SK-N-SH (cell line): ENCODE results near the gene LRRC8D. TPM values are rescaled to one million over a fixed set of nuclear protein-coding genes. Genes with fewer than 3 reads are reported as not detected.

Source experiments
- CTCF ChIA-PET: fragments of 300-600, 350-600 bp; formaldehyde crosslinking; extraction: SDS; loops from one replicate; lab custom pipeline; 2021; lab: Yijun Ruan, JAX
- POLR2A ChIA-PET: fragments of 350-600 bp; sonication (Branson Sonifier 250); formaldehyde crosslinking; extraction: SDS; loops from one replicate; lab custom pipeline; 2020; ENCODE audit warnings: antibody characterized with exemption, inconsistent platforms; lab: Yijun Ruan, JAX
- DNase-seq: peaks from one replicate; pipeline ENCODE4 v3.0.0; 2012
- H2AFZ ChIP-seq: fragments of 200-600 bp; sonication (generic); 2 replicates; pipeline ENCODE4 v1.8.1; 2016; ENCODE audit warnings: antibody characterized with exemption, mild to moderate bottlenecking, low read depth
- H3F3A ChIP-seq: fragments of 200-600 bp; sonication (generic); replicated peaks from 2 replicates; pipeline ENCODE3; 2016; ENCODE audit warnings: antibody characterized with exemption, mild to moderate bottlenecking; ENCODE audit not compliant: insufficient read depth
- H3K27ac ChIP-seq, 2 experiments: fragments of 200-500 bp in 1 of 2; fragments of 200-600 bp in 1 of 2; sonication (Bioruptor generic) in 1 of 2; sonication (generic), shearing (Covaris generic) in 1 of 2; 2 replicates each; pipeline versions ENCODE4 v1.5.1 to v1.6.1; 2014 to 2016; ENCODE audit warnings: low read depth in 2 of 2, inconsistent platforms in 1 of 2, low read length in 1 of 2, mild to moderate bottlenecking in 1 of 2, mixed read lengths in 1 of 2
- H3K27me3 ChIP-seq: fragments of 200-600 bp; sonication (generic), shearing (Covaris generic); 2 replicates; pipeline ENCODE4 v1.6.1; 2016; ENCODE audit warnings: mixed run types; ENCODE audit not compliant: insufficient read depth
- H3K36me3 ChIP-seq, 2 experiments: fragments of 200-500 bp in 1 of 2; fragments of 200-600 bp in 1 of 2; sonication (Bioruptor generic) in 1 of 2; sonication (generic) in 1 of 2; replicated peaks in 1 of 2; 2 replicates each; pipeline versions ENCODE3 to v1.5.1; 2014 to 2016; ENCODE audit warnings: low read length in 1 of 2, mild to moderate bottlenecking in 1 of 2; ENCODE audit not compliant: insufficient read depth in 2 of 2, control insufficient read depth in 1 of 2
- H3K4me1 ChIP-seq, 2 experiments: fragments of 200-500 bp in 1 of 2; fragments of 200-600 bp in 1 of 2; sonication (Bioruptor generic) in 1 of 2; sonication (generic), shearing (Covaris generic) in 1 of 2; 2 replicates each; pipeline versions ENCODE4 v1.5.1 to v1.6.1; 2014 to 2016; ENCODE audit warnings: low read depth in 1 of 2, low read length in 1 of 2, mixed run types in 1 of 2; ENCODE audit not compliant: insufficient read depth in 2 of 2, control insufficient read depth in 1 of 2
- H3K4me2 ChIP-seq: fragments of 200-600 bp; sonication (generic), shearing (Covaris generic); 2 replicates; pipeline ENCODE4 v1.6.1; 2017; ENCODE audit warnings: mixed run types
- H3K4me3 ChIP-seq, 2 experiments: fragments of 200-500 bp in 1 of 2; fragments of 200-600 bp in 1 of 2; sonication (Bioruptor generic) in 1 of 2; sonication (generic), shearing (Covaris generic) in 1 of 2; 2 replicates each; pipeline versions ENCODE4 v1.5.1 to v1.8.1; 2014 to 2016; ENCODE audit warnings: low read depth in 2 of 2, inconsistent platforms in 1 of 2, low read length in 1 of 2, mild to moderate bottlenecking in 1 of 2, mixed read lengths in 1 of 2, moderate library complexity in 1 of 2
- H3K79me2 ChIP-seq: fragments of 200-600 bp; sonication (generic); 2 replicates; pipeline ENCODE4 v1.8.1; 2017; ENCODE audit warnings: mild to moderate bottlenecking; ENCODE audit not compliant: insufficient read depth
- H3K9ac ChIP-seq: fragments of 200-600 bp; sonication (generic); 2 replicates; pipeline ENCODE4 v1.6.1; 2017; ENCODE audit warnings: mixed run types
- H3K9me2 ChIP-seq: fragments of 200-600 bp; sonication (generic); 2 replicates; pipeline ENCODE4 v1.6.1; 2017; ENCODE audit warnings: mixed run types
- H3K9me3 ChIP-seq: fragments of 200-600 bp; sonication (generic); 2 replicates; pipeline ENCODE4 v1.6.1; 2017; ENCODE audit warnings: mixed run types, mild to moderate bottlenecking, moderate library complexity
- H4K20me1 ChIP-seq: fragments of 200-600 bp; sonication (generic); 2 replicates; pipeline ENCODE4 v1.6.1; 2017; ENCODE audit warnings: mild to moderate bottlenecking, mixed run types; ENCODE audit not compliant: insufficient read depth
- CHD2 ChIP-seq: fragments of 150-350 bp; IDR thresholded peaks from 2 replicates; pipeline ENCODE4 v1.6.1; 2018; ENCODE audit warnings: low read length; ENCODE audit not compliant: partially characterized antibody
- ELF1 ChIP-seq: IDR thresholded peaks from 2 replicates; pipeline ENCODE4 v1.4.0; 2012
- EP300 ChIP-seq, 2 experiments: IDR thresholded peaks; 2 replicates each; pipeline versions ENCODE4 v1.4.0 to v1.6.1; 2012; ENCODE audit warnings: borderline replicate concordance in 1 of 2, low read depth in 1 of 2, low read length in 1 of 2
- FOSL2 ChIP-seq: IDR thresholded peaks from 2 replicates; pipeline ENCODE4 v1.4.0; 2012; ENCODE audit warnings: low read depth, mild to moderate bottlenecking, moderate library complexity, borderline replicate concordance
- GABPA ChIP-seq: IDR thresholded peaks from 2 replicates; pipeline ENCODE4 v1.4.0; 2012; ENCODE audit warnings: low read depth, mild to moderate bottlenecking
- GATA2 ChIP-seq: sonication (generic); formaldehyde crosslinking; IDR thresholded peaks from 2 replicates; pipeline ENCODE4 v1.5.0; 2020; ENCODE audit warnings: mild to moderate bottlenecking, missing genetic modification reagents
- MEF2A ChIP-seq: IDR thresholded peaks from 2 replicates; pipeline ENCODE4 v1.4.0; 2012; ENCODE audit warnings: low read depth, borderline replicate concordance
- MXI1 ChIP-seq: IDR thresholded peaks from 2 replicates; pipeline ENCODE4 v1.6.1; 2012; ENCODE audit warnings: mild to moderate bottlenecking, low read depth, low read length, improper control_type of control experiment
- POLR2AphosphoS5 ChIP-seq: IDR thresholded peaks from 2 replicates; pipeline ENCODE4 v1.6.1; 2012; ENCODE audit warnings: low read depth, low read length
- RAD21 ChIP-seq: IDR thresholded peaks from 2 replicates; pipeline ENCODE4 v1.6.1; 2012; ENCODE audit warnings: mild to moderate bottlenecking, low read length
- RCOR1 ChIP-seq: fragments of 150-350 bp; IDR thresholded peaks from 2 replicates; pipeline ENCODE4 v1.6.1; 2017; ENCODE audit warnings: antibody characterized with exemption, low read length
- TAF1 ChIP-seq: IDR thresholded peaks from 2 replicates; pipeline ENCODE4 v1.6.1; 2012; ENCODE audit warnings: low read depth, mild to moderate bottlenecking, low read length, moderate library complexity, borderline replicate concordance
- TCF12 ChIP-seq: IDR thresholded peaks from 2 replicates; pipeline ENCODE4 v1.4.0; 2012
- YY1 ChIP-seq: IDR thresholded peaks from 2 replicates; pipeline ENCODE4 v1.4.0; 2012; ENCODE audit warnings: low read depth, mild to moderate bottlenecking
- WGBS: methylation state at CpG from one replicate; pipeline ENCODE4 v1.1.6; 2017; ENCODE audit warnings: low lambda C conversion rate; 5-methylcytosine and 5-hydroxymethylcytosine counted together
- polyA plus RNA-seq, 3 experiments: library from polyadenylated mRNA; depleted of rRNA; stranded (reverse); fragments of >200 nt; gene quantifications; 2 replicates each; pipeline ENCODE4 v1.2.3, GENCODE V29; 2012
- TF ChIP-seq, protein P1 (sequence below): IDR thresholded peaks from 2 replicates; pipeline ENCODE4; 2012
- TF ChIP-seq, protein P2 (sequence below): IDR thresholded peaks from 2 replicates; pipeline ENCODE4 v1.4.0; 2012; ENCODE audit warnings: low read depth
- TF ChIP-seq, protein P3 (sequence below): IDR thresholded peaks from 2 replicates; pipeline ENCODE4 v1.6.1; 2012; ENCODE audit warnings: mild to moderate bottlenecking, low read depth, low read length, moderate library complexity
- TF ChIP-seq, protein P4 (sequence below): IDR thresholded peaks from 2 replicates; pipeline ENCODE4 v1.4.0; 2012; ENCODE audit warnings: low read depth, borderline replicate concordance
- TF ChIP-seq, protein P5 (sequence below): fragments of 150-350 bp; IDR thresholded peaks from 2 replicates; pipeline ENCODE4 v1.6.1; 2017; ENCODE audit warnings: antibody characterized with exemption, low read length, low read depth, borderline replicate concordance

Gene LRRC8D
- polyA plus RNA-seq, 1 of the 3 experiments (the other 2 are of a cell fraction): 15.0 TPM

- H3K79me2 ChIP-seq: no peaks in the 10 kb centered on the region
- no peaks in the 10 kb centered on the region for H3K9me3 ChIP-seq
- H3K4me2 ChIP-seq: no peak overlapping the region
- no peaks in the 10 kb centered on the region for H4K20me1 ChIP-seq
- no peaks in the 10 kb centered on the region for H3F3A ChIP-seq
- WGBS: 88% methylated on average over 3 of the region's 7 CpGs
- H3K27me3 ChIP-seq: no peaks in the 10 kb centered on the region
- H3K36me3 ChIP-seq: peaks cover 0 to 6% of the 10 kb centered on the region in 2 experiments
- TF ChIP-seq MEF2A (no peak), TAF1 (no peak), ELF1 (no peak), TCF12 (no peak), YY1 (no peak), CHD2 (no peak), RCOR1 (no peak), FOSL2 (no peak), RAD21 (no peak), POLR2AphosphoS5 (no peak), EP300 (IDR thresholded peaks at IDR 0.05; ENCODE audit: borderline replicate concordance in 1 of 2, low read depth in 1 of 2, low read length in 1 of 2) (no peak), GABPA (no peak), GATA2 (CRISPR knock-in tag) (no peak), MXI1 (no peak)
- TF ChIP-seq, protein P1, sequence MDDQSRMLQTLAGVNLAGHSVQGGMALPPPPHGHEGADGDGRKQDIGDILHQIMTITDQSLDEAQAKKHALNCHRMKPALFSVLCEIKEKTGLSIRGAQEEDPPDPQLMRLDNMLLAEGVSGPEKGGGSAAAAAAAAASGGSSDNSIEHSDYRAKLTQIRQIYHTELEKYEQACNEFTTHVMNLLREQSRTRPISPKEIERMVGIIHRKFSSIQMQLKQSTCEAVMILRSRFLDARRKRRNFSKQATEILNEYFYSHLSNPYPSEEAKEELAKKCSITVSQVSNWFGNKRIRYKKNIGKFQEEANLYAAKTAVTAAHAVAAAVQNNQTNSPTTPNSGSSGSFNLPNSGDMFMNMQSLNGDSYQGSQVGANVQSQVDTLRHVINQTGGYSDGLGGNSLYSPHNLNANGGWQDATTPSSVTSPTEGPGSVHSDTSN: no peak
- TF ChIP-seq, protein P2, sequence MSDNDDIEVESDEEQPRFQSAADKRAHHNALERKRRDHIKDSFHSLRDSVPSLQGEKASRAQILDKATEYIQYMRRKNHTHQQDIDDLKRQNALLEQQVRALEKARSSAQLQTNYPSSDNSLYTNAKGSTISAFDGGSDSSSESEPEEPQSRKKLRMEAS: no peak
- TF ChIP-seq, protein P3, sequence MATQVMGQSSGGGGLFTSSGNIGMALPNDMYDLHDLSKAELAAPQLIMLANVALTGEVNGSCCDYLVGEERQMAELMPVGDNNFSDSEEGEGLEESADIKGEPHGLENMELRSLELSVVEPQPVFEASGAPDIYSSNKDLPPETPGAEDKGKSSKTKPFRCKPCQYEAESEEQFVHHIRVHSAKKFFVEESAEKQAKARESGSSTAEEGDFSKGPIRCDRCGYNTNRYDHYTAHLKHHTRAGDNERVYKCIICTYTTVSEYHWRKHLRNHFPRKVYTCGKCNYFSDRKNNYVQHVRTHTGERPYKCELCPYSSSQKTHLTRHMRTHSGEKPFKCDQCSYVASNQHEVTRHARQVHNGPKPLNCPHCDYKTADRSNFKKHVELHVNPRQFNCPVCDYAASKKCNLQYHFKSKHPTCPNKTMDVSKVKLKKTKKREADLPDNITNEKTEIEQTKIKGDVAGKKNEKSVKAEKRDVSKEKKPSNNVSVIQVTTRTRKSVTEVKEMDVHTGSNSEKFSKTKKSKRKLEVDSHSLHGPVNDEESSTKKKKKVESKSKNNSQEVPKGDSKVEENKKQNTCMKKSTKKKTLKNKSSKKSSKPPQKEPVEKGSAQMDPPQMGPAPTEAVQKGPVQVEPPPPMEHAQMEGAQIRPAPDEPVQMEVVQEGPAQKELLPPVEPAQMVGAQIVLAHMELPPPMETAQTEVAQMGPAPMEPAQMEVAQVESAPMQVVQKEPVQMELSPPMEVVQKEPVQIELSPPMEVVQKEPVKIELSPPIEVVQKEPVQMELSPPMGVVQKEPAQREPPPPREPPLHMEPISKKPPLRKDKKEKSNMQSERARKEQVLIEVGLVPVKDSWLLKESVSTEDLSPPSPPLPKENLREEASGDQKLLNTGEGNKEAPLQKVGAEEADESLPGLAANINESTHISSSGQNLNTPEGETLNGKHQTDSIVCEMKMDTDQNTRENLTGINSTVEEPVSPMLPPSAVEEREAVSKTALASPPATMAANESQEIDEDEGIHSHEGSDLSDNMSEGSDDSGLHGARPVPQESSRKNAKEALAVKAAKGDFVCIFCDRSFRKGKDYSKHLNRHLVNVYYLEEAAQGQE: no peak
- TF ChIP-seq, protein P4, sequence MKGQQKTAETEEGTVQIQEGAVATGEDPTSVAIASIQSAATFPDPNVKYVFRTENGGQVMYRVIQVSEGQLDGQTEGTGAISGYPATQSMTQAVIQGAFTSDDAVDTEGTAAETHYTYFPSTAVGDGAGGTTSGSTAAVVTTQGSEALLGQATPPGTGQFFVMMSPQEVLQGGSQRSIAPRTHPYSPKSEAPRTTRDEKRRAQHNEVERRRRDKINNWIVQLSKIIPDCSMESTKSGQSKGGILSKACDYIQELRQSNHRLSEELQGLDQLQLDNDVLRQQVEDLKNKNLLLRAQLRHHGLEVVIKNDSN: no peak
- TF ChIP-seq, protein P5, sequence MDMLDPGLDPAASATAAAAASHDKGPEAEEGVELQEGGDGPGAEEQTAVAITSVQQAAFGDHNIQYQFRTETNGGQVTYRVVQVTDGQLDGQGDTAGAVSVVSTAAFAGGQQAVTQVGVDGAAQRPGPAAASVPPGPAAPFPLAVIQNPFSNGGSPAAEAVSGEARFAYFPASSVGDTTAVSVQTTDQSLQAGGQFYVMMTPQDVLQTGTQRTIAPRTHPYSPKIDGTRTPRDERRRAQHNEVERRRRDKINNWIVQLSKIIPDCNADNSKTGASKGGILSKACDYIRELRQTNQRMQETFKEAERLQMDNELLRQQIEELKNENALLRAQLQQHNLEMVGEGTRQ: no peak
- H3K27ac ChIP-seq: no peak overlapping the region
- H3K4me1 ChIP-seq: peaks cover 0 to 2% of the 10 kb centered on the region in 2 experiments; a peak in 2 of 4 replicates
- ChIA-PET CTCF (interaction anchor here (1.0 kb wide), 1 partner anchor 27 kb away, joined by 3 read pairs; no protein-coding TSS in a partner anchor), POLR2A (no interaction called here)
- no peak overlapping the region for H2AFZ ChIP-seq
- DNase-seq: no peak
- H3K9me2 ChIP-seq: no peaks in the 10 kb centered on the region
- no peak overlapping the region for H3K4me3 ChIP-seq
- H3K9ac ChIP-seq: no peak overlapping the region
These were observed 10.8 kb downstream of the LRRC8D start for GRCh38 chr1:89831462-89832120.
